Measurements from ENCODE around the gene TMEM14C.

TMEM14C gene

DNA sequence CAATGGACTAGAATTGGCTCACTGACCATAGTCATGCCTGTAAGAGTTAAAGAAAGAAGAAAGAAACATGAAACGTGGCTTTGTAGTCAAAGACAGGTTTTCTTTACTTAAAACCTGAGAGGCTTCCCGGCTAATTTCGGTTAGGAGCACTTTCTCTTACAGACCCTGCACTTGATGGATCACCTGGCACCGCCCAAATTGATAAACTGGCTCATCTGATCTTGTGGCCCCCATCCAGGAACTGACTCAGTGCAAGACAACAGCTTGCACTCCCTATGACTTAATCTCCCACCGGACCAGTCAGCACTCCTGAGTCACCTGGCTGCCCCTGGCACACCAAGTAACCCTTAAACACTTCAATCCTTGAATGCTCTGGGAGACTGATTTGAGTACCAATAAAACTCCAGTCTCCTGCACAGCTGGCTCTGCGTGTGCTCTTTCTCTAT is 37.0 kb downstream of the TMEM14C start:
- peak; percentile 58 for DNase-seq (ENCODE audit: low spot score)

DNA sequence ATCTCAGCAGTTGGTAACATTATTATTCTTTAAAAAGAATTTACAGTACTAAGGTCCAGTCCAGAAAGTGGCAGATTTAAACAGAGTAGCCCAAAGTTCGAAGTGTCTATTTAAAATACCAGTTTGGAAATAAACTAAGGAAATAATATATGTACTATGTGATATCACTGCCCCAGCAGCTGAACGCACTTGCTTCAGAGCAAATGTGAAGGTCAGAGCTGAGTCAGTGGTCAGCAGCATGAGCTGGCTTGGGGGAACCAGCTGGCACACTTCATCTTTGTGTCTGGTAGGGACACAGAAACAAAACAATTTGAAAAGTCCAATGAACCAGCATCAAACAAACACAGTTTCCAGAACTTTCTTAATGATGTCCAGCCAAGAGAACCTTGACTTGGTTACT is 40.1 kb downstream of the TMEM14C start:
- DNase-seq (ENCODE audit: low spot score): no peak

DNA sequence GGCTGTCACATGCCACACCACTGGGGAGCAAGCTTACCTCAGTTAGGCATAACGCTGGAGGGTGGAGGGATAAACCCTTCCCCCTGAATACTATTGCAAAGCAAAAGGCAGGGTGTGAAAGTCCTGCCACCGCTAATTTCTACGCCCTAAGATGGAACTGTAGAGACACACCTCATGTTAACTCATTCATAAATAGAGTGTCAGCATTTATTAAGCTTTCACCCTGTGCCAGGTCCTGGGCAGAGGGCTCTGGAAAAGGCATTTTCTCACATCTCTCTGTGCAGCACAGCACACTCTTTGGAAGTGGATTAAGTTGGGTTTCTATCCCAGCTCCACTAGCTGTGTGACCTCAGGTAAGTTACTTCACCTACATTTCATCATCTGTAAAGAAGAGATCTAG is 46.5 kb downstream of the TMEM14C start:
- no peak for DNase-seq (ENCODE audit: low spot score)

DNA sequence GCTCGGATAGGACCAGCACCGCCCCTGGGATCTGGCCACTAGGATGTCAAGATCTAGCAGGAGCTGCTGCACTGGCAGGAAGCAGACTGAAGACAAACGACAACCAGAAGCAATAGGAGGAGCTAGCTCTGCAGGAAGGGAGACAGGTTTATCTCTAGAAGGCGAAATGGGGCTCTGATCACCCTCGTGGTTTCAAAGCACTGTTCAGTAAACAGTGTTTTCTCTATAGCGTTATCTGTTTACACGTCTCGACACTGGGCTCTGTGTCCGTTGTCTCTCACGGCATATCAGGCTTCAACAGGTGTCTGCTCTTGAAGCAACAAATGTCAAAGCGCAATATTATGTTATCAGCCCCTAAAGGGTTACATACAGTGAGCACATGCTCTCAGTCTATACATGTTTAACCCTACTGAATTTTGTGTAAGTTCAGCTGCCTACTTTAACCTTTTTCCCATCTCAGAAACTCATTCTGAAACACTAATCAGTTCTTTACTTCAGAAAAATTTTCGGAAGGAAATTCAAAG is 48.6 kb downstream of the TMEM14C start:
- DNase-seq (ENCODE audit: low spot score): no peak

DNA sequence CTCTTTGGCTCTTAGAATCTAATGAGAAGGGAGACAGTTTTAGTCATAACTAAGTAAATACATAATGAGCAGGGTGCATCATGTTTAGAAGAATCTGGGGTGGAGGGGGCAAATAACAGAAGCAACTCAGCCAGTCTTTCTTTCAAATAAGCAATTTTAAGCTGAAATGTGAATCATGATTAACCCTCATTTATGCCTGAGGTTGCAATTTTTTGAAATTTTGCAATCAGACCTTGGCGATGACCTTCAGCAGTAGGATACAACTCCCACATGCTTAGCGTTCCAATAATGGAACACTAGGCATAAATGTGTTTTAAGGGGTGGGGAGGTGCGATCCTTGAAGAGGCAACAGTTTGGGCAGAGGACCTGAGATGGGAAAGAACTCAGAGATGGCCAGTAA is 55.4 kb downstream of the TMEM14C start:
- DNase-seq (ENCODE audit: low spot score): no peak

DNA sequence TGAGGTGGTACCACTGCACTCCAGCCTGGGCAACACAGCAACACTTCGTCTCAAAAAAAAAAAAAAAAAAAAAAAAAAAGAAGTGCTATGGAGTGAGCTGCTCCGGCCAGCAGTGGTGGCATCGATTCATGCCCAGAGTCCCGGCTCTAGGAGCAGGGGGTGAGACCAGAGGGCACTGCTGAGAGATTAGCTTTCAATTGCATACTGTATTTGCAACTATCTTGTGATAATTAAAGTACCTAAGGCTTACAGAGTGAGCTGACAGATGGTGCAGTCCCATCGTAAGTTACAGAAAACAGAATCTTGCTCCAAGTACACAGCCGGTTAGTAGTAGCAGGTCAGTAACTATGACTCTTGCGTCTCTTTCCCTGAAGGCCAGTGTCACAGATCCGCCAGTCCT is 56.2 kb downstream of the TMEM14C start:
- DNase-seq (ENCODE audit: low spot score): no peak

All from GM03348 (cell line).